ENCODE data around the gene GTF2F2.

GTF2F2 gene

DNA sequence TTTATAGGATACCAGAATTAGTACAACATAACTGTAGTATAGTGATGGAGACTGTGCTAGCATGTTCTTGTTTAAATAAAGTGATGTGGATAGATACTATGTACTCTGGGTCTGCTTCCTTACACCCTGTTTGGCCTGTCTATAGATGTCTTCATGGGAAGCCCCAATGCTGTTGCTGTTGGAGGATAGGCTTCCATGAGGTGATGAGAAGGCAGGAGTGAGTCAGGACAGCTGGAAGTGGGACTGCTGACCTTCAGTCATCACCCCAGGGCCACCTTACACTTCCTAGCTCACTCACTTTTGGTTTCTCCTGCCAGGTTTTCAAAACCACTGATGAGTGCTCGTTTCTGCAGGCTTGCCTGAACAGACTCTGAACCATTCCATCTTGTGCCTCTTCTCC lies 76.3 kb downstream of the GTF2F2 start:
- Mint-ChIP-seq H3K4me1 (no peaks in the 10 kb centered on the region), H3K9me3 (no peaks in the 10 kb centered on the region), H3K36me3 (ENCODE audit: low read depth) (peaks cover 12% of the 10 kb centered on the region), H3K4me3 (no peak overlapping the region), H3K27me3 (ENCODE audit: low read depth) (no peaks in the 10 kb centered on the region), H3K27ac (peak overlapping the region in 1 of 3 experiments; percentile 9)
- TF ChIP-seq, protein P1, sequence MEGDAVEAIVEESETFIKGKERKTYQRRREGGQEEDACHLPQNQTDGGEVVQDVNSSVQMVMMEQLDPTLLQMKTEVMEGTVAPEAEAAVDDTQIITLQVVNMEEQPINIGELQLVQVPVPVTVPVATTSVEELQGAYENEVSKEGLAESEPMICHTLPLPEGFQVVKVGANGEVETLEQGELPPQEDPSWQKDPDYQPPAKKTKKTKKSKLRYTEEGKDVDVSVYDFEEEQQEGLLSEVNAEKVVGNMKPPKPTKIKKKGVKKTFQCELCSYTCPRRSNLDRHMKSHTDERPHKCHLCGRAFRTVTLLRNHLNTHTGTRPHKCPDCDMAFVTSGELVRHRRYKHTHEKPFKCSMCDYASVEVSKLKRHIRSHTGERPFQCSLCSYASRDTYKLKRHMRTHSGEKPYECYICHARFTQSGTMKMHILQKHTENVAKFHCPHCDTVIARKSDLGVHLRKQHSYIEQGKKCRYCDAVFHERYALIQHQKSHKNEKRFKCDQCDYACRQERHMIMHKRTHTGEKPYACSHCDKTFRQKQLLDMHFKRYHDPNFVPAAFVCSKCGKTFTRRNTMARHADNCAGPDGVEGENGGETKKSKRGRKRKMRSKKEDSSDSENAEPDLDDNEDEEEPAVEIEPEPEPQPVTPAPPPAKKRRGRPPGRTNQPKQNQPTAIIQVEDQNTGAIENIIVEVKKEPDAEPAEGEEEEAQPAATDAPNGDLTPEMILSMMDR (IDR thresholded peaks at IDR 0.05; ENCODE audit: unreplicated experiment in 3 of 3) = no peak

DNA sequence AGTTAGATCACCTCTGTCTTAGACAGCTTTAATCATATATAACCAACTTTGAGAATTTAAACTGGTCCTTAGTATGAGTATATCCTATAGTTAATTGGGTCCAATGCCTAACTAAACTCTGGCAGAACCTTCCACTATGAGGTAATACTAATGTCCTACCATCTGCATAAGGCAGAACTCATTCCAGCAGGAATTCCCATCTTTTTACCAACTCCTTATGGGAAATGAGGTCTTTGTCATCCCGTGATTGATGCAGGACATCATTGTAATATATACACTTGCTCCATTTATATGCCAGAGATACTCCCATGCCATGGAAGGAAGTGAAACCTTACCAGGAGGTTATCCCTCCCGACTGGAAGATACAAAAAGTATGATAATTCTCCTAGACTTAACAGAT lies 77.7 kb downstream of the GTF2F2 start:
- H3K9me3 Mint-ChIP-seq = no peaks in the 10 kb centered on the region
- H3K27me3 Mint-ChIP-seq (ENCODE audit: low read depth) = no peaks in the 10 kb centered on the region
- H3K36me3 Mint-ChIP-seq (ENCODE audit: low read depth) = peaks cover 21% of the 10 kb centered on the region
- no peaks in the 10 kb centered on the region for H3K4me1 Mint-ChIP-seq
- no peak overlapping the region for H3K27ac Mint-ChIP-seq
- H3K4me3 Mint-ChIP-seq = no peak overlapping the region
- TF ChIP-seq, protein P1 (IDR thresholded peaks at IDR 0.05; ENCODE audit: unreplicated experiment in 3 of 3) = no peak

DNA sequence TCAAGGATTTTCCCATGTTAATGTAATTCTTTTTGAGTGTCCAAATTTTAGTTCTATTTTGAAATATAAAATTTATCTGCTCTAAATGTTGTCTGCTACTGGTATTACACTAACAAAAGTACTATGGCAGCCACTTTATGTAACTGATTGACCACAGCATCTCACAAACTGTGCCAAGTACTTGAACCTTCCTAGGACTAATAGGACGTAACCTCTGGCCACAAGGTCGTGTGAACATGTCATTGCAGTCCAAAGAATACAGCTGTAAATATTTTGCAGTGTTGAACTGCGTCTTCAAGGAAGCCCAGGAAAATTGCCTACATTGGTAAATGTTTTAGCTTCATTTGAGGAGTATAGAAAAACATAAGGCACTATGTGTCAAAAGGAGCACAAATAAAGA lies 78.6 kb downstream of the GTF2F2 start:
- TF ChIP-seq, protein P1 (IDR thresholded peaks at IDR 0.05; ENCODE audit: unreplicated experiment in 3 of 3) = no peak
- Mint-ChIP-seq H3K27me3 (ENCODE audit: low read depth) (no peaks in the 10 kb centered on the region), H3K27ac (no peak overlapping the region), H3K4me1 (no peaks in the 10 kb centered on the region), H3K36me3 (ENCODE audit: low read depth) (peaks cover 24% of the 10 kb centered on the region), H3K4me3 (no peak overlapping the region), H3K9me3 (no peaks in the 10 kb centered on the region)

DNA sequence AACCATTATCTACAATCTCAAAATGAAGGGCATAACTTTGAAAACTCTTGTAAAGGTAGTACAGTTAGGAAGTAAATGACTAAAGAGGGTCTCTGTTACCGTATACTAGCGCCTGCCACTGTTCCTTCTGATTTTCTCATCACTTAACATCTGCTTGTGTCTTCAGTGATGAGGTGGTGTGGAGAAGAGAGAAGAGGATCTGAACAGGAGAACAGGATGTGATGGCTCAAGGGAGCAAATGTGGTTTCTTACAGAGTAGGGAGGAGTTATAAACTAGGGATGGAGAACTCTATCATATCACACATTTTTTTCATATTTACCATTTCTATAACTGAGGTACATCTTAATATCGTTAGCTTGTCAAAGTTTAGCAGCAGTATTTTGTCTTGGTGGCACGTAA lies 79.4 kb downstream of the GTF2F2 start:
- Mint-ChIP-seq H3K27ac (no peak overlapping the region), H3K9me3 (no peaks in the 10 kb centered on the region), H3K4me1 (no peaks in the 10 kb centered on the region), H3K27me3 (ENCODE audit: low read depth) (no peaks in the 10 kb centered on the region), H3K4me3 (no peak overlapping the region), H3K36me3 (ENCODE audit: low read depth) (peaks cover 24% of the 10 kb centered on the region)
- TF ChIP-seq, protein P1 (IDR thresholded peaks at IDR 0.05; ENCODE audit: unreplicated experiment in 3 of 3) = no peak

DNA sequence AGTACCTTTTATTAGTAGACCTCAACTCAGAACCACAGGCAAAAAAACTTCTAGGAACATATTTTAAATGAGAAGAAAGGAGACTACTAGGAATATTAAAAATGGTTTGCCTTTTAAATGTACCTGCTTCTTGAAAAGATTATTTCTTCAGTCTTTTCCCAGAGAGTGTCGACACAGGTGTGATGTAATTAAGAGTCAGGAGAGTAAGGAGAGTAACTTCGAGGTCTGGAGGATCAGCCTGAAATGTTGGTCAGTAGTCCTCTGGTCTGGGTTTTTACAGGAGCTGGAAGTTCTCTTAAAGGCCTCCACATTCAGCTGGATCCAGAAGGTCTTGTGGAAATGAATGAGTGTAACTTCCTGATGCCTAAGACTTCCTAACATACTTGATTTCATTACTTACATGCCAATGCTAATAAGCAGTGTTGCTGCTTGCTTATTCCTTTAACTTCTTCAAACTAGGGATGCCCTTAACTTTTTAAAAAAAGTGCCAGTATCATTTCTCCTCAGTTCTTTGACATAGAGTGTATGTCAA lies 80.5 kb downstream of the GTF2F2 start, which contains the start of gene KCTD4:
TSS of gene KCTD4 (minus strand) at position 345 of the 532 bp plus-strand sequence. CDS start 6,478 bp downstream, outside the sequence.
- Mint-ChIP-seq H3K36me3 (ENCODE audit: low read depth) (peaks cover 24% of the 10 kb centered on the region), H3K27ac (peak within 1 kb of the TSS in 1 of 3 experiments; percentile 32), H3K4me3 (no peak within 1 kb of the TSS), H3K4me1 (no peaks in the 10 kb centered on the region), H3K9me3 (no peaks in the 10 kb centered on the region), H3K27me3 (ENCODE audit: low read depth) (no peaks in the 10 kb centered on the region)
- TF ChIP-seq, protein P1 (IDR thresholded peaks at IDR 0.05; ENCODE audit: unreplicated experiment in 3 of 3) = no peak

DNA sequence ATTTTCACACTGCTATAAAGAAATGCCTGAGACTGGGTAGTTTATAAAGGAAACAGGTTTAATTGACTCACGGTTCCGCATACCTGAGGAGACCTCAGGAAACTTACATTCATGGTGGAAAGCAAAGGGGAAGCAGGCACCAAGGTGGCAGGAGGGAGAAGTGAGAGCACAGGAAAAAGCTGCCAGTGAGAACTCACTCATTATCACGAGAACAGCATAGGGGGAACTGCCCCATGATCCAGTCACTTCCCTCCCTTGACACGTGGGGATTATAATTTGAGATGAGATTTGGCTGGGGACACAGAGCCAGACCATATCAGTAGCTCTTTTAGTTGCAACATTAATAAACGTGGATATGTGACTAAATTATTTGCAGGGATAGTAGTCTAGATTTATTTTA lies 84.8 kb downstream of the GTF2F2 start:
- Mint-ChIP-seq H3K27me3 (ENCODE audit: low read depth) (no peaks in the 10 kb centered on the region), H3K9me3 (no peaks in the 10 kb centered on the region), H3K4me1 (peaks cover 17% of the 10 kb centered on the region), H3K27ac (no peak overlapping the region), H3K4me3 (no peak overlapping the region), H3K36me3 (ENCODE audit: low read depth) (peaks cover 29% of the 10 kb centered on the region)
- TF ChIP-seq, protein P1 (IDR thresholded peaks at IDR 0.05; ENCODE audit: unreplicated experiment in 3 of 3) = no peak

Data from nephron (organoid).